GM19023 (cell line): Measurements from ENCODE around the gene ZSCAN20.
"Not testable (repeated sequence)": the region's sequence is repeated elsewhere in the genome, so short reads cannot be mapped to it uniquely, and the experiment has no call there.

Experiments
- ATAC-seq: cut with Tn5 transposase; IDR thresholded peaks from one replicate; pipeline ENCODE4 v1.9.1; 2021; ENCODE audit warnings: mild to moderate bottlenecking, moderate library complexity; ENCODE audit not compliant: unreplicated experiment

The ZSCAN20 gene

DNA sequence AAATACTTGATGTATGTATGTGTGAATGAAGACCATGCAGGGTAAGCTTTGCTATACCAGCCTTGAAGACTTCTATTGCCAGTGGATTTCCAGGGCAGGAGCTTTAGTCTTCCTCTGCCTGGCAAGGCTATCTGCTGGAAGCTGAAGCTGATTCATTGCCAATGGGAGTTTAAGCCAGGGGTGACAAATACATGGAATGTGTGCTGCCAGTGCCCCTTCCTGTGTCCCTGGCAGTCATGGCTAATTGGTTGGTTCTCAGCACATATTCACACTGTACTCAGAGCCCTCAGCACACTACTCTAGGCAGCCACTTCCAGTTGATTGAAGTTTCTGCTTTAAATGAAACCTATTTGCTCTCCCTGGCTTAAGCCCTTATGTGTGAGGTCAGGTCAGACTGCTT is 1.5 kb downstream of the ZSCAN20 start:
- no peak for ATAC-seq

DNA sequence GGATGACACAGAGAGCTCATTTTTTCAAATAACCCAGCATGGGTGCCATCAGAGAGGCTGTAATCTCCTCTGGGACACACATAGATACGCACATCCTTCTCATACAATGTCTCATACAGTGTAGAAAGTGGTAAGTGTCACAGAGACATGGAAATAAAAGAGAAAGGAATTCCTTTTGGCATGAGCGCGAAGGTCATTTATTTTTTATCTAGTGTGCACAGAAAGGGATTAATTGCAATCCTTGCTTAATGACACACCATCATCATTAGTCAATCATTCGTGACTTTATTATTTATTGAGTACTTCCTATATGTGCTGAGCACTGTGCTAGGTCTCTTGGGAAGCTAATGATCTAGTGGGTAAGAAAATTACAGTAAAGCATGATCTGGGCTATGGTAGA is 5.0 kb downstream of the ZSCAN20 start:
- no peak for ATAC-seq

DNA sequence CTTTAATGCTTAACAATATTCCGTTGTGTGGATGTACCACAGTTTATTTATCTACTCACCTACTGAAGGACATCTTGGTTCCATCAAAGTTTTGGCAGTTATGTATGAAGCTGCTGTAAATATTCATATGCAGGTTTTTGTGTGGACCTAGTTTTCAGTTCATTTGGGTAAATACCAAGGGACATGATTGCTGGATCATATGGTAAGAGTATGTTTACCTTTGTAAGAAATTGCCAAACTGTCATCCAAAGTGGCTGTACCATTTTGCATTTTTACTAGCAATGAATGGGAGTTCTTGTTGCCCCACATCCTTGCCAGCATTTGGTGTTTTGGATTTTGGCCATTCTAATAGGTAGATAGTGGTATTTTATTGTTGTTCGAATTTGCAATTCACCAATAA is 10.0 kb downstream of the ZSCAN20 start:
- ATAC-seq, result no peak

DNA sequence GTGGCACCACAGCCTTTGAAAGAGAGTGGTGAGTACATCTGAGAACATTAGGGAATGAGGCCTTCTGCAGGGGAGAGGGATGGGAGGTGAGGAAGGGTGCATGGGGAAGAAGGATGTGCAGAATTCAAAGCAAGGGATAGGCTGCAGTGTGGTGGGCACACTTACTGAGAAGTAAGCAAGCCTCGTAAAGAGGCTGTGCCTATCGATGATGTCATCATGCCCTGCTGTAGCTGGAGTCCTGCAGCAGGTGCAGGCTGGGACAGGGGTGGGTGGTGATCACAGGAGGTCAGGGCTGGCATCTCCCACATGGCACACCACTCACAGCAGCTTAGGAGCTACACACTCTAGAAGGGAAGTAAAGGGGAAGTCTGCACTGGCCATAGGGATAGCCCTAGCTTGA is 16.2 kb downstream of the ZSCAN20 start:
- no peak for ATAC-seq

DNA sequence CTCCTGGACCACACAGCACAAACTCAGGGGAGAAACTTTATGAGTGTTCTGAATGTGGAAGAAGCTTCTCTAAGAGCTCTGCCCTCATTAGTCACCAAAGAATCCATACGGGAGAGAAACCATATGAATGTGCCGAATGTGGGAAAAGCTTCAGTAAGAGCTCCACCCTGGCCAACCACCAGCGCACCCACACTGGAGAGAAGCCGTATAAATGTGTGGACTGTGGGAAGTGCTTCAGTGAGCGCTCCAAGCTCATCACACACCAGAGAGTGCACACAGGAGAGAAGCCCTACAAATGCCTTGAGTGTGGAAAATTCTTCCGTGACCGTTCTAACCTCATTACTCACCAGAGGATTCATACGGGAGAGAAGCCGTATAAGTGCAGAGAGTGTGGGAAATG is 22.5 kb downstream of the ZSCAN20 start:
- ATAC-seq, result no peak

DNA sequence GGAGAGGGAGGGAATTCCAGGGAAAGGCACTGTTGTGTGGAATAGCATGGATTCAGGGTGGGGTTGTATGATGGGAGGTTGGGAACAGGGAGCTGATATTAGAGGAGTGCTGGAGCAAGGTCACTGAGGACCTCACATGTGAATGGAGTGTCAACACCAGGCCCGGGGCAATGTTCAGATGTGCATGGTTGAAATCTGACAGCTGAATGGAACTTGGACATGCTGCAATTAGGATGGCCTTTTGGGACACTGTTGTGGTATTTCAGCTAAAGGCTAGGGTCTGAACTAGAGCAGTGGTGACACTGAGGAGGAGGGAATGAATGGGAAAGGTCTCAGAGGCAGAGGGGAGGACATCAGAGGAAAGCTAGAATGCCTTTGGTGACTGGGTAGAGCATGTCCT is 25.0 kb downstream of the ZSCAN20 start:
- no peak for ATAC-seq

DNA sequence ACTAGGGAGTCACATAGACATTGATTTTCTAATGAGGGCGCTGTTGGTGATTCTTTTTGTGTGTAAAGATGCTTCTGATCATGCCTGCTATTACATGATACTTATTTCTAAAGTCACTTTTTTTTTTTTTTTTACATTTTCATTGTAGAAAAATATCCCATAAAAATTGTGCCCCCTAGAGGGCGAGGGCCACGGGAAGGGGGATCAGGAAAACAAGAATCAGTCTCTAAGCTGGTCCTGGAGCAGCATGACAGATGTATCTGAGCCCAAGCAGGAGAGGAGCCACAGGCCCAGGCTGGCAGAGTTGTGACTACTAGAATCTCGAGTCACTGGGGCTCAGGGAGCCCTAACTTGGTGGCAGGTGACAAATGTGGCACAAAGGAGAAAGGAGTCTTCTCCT is 28.1 kb downstream of the ZSCAN20 start:
- no peak for ATAC-seq

DNA sequence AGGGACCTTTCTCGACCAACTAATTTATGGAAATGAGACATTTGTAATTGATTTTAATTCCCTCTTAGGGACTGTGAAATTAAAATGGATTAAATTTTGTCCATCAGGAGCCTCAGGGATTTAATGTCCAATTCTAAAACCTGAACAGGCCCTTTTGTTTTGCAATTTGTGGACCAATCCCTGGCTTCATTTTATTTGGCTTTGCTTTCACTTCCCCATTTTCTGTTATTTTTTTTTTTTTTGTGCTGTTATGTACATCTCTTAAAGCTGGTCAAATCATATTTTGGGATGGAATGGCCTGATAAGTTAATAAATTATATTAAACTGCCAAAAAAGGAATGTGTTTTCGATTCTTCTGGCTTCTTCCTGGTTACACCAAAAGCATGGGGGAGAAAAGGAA is 28.9 kb downstream of the ZSCAN20 start:
- no peak for ATAC-seq

DNA sequence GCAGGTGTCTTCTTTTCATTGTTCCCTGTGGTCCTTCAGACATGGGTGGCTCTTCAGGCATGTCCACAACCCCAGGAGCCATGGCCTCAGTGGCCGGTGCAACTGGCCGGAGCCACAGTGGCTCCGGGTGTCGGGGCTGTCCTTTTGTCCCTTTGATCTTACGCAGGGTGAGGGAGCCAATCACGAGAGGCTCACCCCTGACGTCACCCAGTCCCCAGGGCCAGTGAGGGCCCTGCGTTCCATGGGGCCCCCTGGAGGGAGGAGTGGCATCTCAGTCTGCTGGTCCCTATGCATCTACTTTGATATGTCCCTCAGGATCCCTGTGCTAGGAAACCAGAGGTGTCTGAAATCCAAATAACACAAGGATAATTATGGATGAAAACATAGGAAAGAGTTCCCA is 29.3 kb downstream of the ZSCAN20 start:
- ATAC-seq, result no peak

DNA sequence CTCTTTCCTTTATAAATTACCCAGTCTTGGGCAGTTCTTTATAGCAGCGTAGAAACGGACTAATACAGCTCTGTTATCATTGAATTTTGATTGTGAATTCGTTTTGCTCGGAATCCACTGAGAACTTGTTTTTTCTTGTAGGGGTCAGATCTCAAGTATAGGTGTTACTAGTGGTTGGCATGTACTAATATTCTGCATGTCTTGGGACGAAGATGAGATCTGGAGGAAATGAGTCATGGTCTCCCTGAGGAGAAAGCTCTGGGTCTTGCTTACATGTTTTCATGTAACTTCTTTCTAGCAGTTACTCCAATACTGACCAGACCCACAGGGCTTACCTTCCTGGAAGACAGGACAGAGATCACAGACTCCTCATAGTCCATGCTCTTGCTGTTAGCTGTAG is 30.3 kb downstream of the ZSCAN20 start:
- no peak for ATAC-seq

DNA sequence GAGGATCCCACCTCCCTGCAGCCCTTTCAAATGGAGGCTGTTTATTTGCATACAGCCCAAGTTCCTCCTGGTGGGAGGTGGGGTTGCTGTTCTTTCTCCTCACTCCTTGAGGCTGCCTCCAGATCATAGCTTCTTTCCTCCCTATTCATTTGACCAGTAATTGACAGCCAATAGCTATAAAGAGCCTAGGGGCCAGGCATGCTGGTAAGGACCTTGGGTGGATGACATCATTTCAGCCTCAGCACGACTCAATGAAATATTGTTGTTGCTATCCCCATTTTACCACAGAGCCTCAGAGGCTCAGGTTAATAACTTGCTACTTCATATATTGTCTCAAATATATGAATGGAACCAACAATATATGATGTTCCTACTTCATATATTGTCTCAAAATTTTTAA is 31.1 kb downstream of the ZSCAN20 start:
- no peak for ATAC-seq

DNA sequence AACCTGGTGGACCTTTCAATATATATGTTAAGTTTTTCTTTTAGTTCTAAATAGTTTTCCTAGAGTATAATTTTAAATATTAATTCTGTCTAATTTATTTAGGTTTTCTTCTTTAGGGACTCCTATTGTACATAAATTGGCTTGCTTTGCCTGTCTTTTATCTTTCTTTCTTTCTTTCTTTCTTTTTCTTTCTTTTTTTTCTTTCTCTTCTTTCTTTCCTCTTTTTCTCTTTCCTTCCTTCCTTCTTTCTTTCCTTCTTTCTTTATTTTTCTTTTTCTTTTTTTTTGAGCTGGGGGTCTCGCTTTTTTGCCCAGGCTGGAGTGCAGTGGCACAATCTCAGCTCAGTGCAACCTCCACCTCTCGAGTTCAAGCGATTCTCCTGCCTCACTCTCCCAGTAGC is 35.2 kb downstream of the ZSCAN20 start:
- no peak for ATAC-seq

DNA sequence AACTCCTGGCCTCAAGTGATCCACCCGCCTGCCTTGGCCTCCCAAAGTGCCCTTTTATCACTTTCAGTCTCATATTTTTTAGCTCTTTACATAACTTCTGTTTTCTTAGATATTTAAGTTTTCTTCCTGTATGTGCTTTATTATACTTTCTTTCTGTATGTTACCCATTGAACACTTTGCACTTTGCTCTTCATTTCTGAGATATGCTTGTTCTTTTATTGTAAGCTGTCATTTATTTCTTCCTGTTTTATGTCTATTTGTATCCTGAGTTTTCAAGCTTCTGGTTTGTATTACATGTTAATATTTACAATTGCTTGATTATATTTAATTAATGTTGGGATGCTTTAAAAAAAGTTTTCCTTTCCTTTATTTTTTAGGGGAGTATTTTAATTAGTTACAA is 35.7 kb downstream of the ZSCAN20 start:
- no peak for ATAC-seq

DNA sequence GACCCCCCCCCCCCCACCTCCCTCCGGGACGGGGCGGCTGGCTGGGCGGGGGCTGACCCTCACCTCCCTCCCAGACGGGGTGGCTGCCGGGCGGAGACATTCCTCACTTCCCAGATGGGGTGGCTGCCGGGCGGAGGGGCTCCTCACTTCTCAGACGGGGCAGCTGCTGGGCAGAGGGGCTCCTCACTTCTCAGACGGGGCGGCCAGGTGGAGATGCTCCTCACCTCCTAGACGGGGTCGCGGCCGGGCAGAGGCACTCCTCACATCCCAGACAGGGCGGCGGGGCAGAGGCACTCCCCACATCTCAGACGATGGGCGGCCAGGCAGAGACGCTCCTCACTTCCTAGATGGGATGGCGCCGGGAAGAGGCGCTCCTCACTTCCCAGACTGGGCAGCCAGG is 36.8 kb downstream of the ZSCAN20 start:
- ATAC-seq, result not testable (repeated sequence)

DNA sequence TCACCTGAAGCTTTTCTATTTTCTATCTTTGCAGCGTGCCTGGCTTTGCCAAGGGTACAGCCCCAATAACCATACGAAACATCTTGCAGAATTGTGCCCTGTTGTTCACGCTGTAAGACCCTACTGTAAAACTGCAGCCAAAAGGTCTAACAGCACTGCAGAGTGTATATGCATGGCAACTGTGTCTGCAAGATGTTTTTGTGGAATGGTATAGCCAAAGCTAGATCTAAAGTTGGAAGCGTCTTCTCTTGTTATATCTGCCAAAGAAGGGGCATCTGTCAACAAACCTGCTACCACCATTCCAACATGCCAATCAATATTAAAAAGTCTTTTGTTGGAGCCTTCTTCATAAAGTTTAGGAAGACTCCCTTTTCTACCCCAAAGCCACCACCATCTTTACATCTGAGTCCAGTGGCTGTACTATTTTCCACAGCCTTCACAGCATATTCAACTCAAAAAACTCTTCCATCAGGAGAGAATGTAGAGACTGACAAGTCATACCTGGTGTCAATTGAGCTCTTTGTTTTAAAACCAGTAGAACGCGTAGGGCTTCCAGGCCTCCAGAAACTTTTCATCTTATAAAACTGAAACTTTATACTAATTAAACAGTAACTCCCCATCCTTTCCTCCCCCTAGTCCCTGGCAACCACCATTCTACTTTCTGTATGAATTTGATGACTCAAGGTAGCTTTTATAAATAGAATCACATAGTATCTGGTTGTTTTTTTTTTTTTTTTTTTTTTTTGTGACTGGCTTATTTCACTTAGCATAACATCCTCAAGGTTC is 40.0 kb downstream of the ZSCAN20 start:
- ATAC-seq, result no peak

DNA sequence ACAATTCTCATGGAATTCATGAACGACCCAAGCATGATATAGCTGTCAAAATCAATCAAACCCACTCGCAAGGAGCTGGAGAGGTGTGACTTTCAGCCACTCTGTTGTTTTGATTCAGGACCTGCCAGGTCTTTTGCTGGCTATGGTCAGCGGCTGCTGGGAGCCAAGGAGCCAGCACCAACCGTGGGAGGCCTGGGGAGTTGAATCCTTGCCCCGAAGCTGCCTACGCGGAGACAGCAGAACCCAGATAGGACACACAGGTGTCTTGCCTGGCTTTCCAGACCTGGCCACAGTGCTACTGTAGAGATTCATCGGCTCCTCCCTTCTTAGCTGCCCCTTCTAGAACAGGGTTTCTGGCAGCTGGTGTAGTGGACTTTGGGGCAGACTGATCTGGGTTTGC is 42.7 kb downstream of the ZSCAN20 start:
- no peak for ATAC-seq

DNA sequence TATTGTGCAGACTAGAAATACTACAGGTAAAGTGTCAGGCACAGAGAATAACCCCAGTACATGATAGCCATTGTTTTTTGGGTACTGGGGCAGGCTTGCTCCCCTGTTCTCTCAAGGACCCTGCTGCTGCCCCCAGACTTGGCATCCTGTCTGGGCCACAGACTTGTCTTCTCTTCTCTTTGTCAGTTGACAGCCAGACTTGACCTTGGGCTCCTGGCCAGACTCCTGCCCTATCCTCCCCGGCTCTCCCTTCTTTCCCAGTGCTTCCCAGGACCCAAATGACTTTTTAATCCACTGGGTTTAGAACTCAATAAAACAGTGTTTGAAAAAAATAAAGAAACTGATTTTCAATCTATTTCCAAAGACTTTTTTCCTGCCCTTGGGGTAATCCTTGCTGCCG is 43.2 kb downstream of the ZSCAN20 start:
- no peak for ATAC-seq

DNA sequence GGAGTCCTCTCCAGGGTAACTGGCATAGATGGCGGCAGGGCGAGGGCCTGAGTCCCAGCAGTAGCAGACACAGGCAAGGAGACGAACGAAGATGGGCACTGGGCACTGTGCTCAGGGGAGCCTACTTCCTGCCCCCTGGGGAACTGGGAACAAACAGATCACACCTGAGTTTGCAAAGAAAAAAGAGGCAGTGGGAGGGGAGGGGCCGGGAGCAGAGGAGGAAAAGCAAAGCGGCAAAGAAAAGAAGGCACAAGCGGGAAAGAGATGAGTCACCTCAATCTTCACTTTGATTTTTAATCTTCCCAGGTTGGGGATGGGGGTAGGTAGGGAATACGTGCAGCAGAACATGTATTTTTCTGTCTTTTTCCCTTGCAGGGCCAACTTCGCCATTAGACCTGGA is 44.0 kb downstream of the ZSCAN20 start:
- ATAC-seq, result no peak

DNA sequence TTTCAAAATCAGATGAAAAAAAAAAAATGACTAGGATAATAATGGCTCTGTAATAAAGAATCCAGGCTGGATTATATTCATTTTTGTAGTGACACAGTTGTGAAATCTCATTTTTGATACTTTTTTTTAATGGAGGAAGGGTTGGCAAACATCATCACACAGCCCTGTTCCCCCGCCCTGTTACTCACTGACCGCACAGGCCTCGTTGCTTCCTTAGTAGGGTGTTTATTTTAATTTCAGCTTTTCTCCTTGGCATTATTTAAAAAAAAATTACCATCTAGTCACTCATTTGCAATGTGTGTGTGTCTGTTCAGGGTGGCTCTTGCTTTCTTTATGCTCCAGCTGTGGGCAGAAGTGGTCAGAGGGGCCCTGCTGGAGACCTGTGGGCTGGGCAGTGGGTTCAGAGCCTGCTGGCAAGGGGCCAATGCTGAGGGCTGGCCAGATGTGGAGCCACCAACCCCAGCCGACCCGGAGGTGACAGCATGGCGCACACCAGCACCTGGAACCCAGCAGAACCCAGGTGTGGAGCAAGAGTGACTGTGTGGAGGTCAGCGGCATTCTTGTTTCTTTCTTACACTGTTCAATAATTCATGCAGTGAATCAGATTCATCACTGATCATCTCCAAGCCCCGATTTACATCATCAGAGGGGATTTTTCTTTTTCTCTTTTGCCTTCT is 44.6 kb downstream of the ZSCAN20 start:
- no peak for ATAC-seq

DNA sequence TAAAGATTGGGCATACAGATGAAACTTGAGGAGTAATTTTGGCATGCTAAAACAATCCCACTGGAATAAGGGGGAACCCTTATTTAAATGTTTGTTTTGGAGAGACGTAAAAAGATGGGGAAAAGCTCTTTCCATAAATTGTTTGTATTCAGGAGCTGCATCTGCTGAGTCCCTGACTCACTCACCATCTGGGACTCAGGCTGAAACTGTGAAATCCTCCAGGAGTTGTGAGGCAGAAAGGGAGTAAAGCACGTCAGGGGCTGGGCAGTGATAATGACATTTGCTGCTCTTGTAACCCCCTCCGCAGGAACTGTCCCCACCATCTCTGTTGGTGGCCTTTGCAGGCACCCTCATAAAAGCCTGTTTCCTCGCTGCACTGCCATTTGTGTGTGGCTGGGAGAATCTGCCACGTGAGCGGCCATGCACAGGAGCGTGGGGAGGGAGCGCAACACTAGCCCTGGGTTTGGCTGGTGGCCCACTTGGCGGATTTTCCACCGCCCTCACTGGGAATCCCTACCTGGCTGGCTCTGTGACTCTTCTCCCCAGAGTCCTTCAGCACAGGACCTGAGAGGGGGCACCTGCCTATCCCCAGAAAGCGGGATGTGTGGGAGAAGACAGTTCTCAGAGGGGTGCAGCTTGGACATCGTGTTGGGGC is 45.3 kb downstream of the ZSCAN20 start:
- ATAC-seq, result no peak

DNA sequence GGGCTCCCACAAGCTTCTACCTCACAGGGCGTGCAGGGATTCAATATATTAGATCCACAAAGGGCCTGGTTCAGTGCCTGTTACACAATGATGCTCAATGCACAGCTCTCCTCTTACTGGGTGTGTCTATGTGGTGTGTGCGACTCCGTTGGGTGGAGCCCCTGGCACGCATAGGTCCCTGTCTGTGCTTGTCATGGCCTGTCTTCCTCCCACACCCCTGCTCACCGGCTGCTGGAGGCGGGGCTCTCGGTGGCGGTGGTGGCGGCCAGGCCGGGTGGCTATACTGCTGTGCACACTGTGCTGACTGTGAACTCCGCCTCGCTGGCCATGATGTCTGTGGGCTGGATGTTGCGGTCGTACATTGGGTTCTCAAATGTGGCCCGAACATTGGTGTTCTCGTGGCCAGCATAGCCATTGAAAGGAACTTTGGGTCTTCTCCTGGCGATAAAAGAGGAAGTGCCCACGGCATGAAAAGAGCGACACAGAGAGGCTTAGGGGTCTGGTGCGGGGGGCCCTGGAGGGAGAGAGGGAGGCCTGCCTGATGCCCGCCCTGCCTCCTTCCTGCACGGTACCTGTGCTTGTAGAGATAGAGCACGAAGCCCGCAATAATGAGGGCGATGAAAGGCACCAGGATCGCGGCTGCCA is 46.9 kb downstream of the ZSCAN20 start:
- ATAC-seq, result no peak

DNA sequence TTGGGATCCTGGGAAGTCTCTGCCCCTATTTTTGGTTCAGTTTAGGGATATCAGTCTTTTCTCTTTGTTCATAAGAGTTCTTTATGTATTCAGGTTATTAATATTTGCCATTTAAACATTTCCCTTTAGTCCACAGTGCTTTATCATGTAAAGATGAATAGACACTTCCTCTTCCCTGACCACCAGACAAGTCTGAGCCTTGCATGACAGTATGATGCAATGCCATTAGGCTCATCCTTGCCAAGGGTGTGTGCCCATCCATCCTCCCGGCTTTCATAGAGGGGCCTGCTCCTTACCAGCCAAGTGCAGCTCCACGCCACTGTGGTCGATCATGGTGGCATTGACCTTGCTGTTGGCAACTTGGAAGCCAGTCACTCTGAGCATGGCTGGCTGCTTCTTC is 52.1 kb downstream of the ZSCAN20 start:
- ATAC-seq, result no peak
